T-helper 17 cell (primary cell): ENCODE measurements around the gene GABRG3. TPM values are rescaled to one million over a fixed set of nuclear protein-coding genes. Genes with fewer than 3 reads are reported as not detected.

Experiments used
- ATAC-seq: fragments of 150-1000 bp; cut with Tn5 transposase; 2 replicates; pipeline ENCODE4 v1.10.0; 2021; ENCODE audit warnings: mild to moderate bottlenecking, moderate library complexity
- DNase-seq, 3 donors: peaks; one replicate each; pipeline versions ENCODE4 v3.0.0 to v3.0.0-alpha.2; 2020 to 2021
- H3K9me3 ChIP-seq: one replicate; pipeline ENCODE4 v1.7.0; 2013; ENCODE audit warnings: low read length, mild to moderate bottlenecking; ENCODE audit not compliant: control insufficient read depth, poor library complexity, severe bottlenecking
- H3K27ac Mint-ChIP-seq: one replicate; pipeline ENCODE4 v1.8.0; 2022; ENCODE audit warnings: mild to moderate bottlenecking, moderate library complexity, mixed read lengths
- H3K27me3 Mint-ChIP-seq: one replicate; pipeline ENCODE4 v1.8.0; 2022; ENCODE audit warnings: mixed read lengths
- H3K36me3 Mint-ChIP-seq: one replicate; pipeline ENCODE4 v1.8.0; 2022; ENCODE audit warnings: low read depth, mixed read lengths
- H3K4me1 Mint-ChIP-seq: one replicate; pipeline ENCODE4 v1.8.0; 2022; ENCODE audit warnings: mild to moderate bottlenecking, mixed read lengths
- H3K4me3 Mint-ChIP-seq: one replicate; pipeline ENCODE4 v1.8.0; 2022; ENCODE audit warnings: mild to moderate bottlenecking, moderate library complexity, mixed read lengths
- total RNA-seq, 4 donors: library from RNA in 2 of 4; stranded (reverse) in 2 of 4; gene quantifications; one replicate each; pipeline ENCODE4 v1.2.3 and lab custom pipeline; 2022 to 2026

GABRG3 gene
- total RNA-seq, 2 donors from 2014 or later = not detected

DNA sequence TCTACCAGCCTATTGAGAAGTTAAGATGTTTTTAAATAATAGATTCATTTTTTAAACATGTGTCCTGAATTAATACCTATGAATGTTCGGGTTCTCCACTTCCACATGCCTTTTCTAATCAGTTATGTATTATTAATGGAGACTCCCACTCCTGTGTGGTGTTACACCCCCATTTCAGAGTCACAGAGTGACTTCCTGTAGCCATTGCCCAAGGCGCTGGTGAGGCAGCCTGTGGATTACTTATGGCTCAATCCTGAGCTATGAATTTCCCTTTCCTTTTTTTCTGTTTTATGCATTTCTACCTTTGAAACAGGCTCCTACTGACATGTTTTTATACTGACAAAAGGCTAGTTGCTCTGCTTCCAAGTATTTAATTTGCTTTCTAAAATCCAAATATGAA is 162.3 kb downstream of the GABRG3 start:
- H3K9me3 ChIP-seq = no peaks in the 10 kb centered on the region
- Mint-ChIP-seq H3K36me3 (no peaks in the 10 kb centered on the region), H3K4me3 (no peak overlapping the region), H3K27ac (no peak overlapping the region), H3K4me1 (no peaks in the 10 kb centered on the region), H3K27me3 (no peaks in the 10 kb centered on the region)
- ATAC-seq (no peak), DNase-seq (no peak)

DNA sequence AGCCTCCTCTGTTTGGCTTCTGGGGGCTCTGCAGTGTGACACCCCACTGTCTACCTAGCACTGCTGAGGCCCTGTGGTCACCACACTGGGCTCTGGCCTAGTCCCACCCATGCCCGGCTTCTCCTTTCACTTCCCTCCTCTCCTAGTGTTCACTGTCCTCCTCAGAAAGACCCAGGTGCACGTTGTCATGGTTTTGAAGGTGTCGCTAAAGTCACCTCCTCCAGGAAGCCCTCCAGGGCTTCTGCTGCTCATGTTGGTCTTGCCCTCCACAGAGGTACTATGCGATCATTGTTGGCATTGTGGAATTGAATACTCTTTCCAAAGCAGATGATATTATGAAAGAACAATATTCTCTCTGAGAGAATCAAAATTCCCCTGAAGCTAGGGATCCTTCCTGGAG is 163.5 kb downstream of the GABRG3 start:
- ATAC-seq (no peak), DNase-seq (no peak)
- H3K9me3 ChIP-seq = no peaks in the 10 kb centered on the region
- Mint-ChIP-seq H3K27ac (no peak overlapping the region), H3K36me3 (no peaks in the 10 kb centered on the region), H3K4me1 (no peaks in the 10 kb centered on the region), H3K4me3 (no peak overlapping the region), H3K27me3 (no peaks in the 10 kb centered on the region)

DNA sequence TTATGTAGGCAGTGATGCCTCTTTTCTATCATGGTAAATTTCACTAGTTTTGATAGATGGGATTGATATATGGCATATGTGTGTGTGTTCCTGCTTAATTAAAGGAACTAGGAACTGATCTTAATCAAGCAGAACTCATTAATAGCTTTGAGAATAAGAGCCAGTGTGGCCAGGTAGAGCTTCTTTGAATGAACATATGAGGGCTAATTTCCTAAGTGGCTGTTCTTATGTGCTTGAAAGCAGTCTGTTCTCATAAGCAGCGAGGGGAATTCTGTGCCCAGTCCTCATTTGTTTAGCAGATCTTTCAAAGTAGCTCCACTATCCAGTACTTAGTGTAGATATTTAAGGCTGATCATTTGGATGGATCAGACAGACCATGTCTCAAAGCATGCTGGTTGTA is 164.2 kb downstream of the GABRG3 start:
- ATAC-seq (no peak), DNase-seq (no peak)
- Mint-ChIP-seq H3K27me3 (no peaks in the 10 kb centered on the region), H3K4me1 (no peaks in the 10 kb centered on the region), H3K36me3 (no peaks in the 10 kb centered on the region), H3K4me3 (no peak overlapping the region), H3K27ac (no peak overlapping the region)
- H3K9me3 ChIP-seq = no peaks in the 10 kb centered on the region

DNA sequence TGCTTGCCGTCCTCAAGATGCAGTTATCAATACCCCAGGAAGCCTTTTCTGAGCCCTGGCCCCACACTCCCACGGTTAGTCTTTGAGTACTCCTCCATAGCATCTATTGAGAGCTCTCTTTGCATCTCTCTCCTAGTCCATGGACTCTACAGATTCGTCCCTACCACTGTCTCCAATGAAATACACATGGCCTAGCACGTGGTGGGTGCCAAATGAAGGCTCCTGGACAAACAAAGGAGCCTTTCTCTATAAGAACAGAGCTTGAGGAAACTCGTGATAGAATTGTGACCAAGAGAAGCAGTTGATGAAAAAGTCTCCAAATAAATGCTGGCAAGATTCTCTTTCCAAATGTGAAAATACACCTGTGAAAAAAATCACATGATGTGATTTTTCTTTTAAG is 166.1 kb downstream of the GABRG3 start:
- Mint-ChIP-seq H3K27ac (no peak overlapping the region), H3K36me3 (no peaks in the 10 kb centered on the region), H3K27me3 (no peaks in the 10 kb centered on the region), H3K4me1 (no peaks in the 10 kb centered on the region), H3K4me3 (no peak overlapping the region)
- DNase-seq (no peak), ATAC-seq (no peak)
- no peaks in the 10 kb centered on the region for H3K9me3 ChIP-seq

DNA sequence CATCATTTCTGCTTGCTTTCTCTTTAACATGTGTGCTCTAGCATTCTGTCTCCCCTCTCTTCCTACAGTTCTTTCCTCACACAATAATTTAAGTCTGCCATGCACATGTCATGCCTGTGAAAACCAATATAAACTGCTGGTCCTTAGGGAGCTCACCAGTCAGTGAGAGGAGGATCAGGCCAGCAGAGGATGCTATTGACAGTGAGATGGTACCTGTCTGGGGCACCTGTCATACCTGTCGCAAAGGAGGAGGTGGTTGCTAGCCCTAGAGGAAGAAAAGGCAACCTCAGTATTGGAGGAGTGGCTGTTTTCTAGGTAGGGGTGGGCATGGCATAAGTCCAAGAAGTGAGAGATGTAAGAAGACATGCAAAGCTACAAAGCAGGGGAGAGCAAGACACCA is 194.6 kb downstream of the GABRG3 start:
- no peak for ATAC-seq
- no peaks in the 10 kb centered on the region for H3K4me1 Mint-ChIP-seq
- DNase-seq = no peak
- H3K27me3 Mint-ChIP-seq = no peaks in the 10 kb centered on the region
- no peaks in the 10 kb centered on the region for H3K36me3 Mint-ChIP-seq
- H3K9me3 ChIP-seq = no peaks in the 10 kb centered on the region
- no peak overlapping the region for H3K4me3 Mint-ChIP-seq
- H3K27ac Mint-ChIP-seq = no peak overlapping the region

DNA sequence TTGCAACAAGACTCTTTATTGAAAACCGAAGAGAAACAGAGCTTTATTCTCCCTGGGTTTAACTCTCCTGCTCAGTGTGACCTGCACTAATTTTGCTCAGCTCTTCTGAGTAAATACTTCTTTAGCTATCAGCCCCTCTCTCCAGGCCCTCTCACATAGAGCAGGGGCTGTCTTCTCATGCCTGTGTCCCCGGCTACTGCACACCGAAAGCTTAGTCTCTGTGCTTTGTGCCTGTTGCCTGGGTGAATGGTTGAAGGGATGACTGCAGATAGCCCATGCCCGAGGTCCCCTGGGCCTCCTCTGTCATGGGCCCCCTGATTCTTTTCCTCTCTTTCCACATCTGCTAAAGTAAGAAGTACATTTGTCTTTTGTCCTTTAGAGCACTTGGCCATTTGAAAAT is 195.9 kb downstream of the GABRG3 start:
- Mint-ChIP-seq H3K4me1 (no peaks in the 10 kb centered on the region), H3K27me3 (no peaks in the 10 kb centered on the region), H3K36me3 (no peaks in the 10 kb centered on the region), H3K27ac (no peak overlapping the region), H3K4me3 (no peak overlapping the region)
- H3K9me3 ChIP-seq = no peaks in the 10 kb centered on the region
- DNase-seq (no peak), ATAC-seq (no peak)

DNA sequence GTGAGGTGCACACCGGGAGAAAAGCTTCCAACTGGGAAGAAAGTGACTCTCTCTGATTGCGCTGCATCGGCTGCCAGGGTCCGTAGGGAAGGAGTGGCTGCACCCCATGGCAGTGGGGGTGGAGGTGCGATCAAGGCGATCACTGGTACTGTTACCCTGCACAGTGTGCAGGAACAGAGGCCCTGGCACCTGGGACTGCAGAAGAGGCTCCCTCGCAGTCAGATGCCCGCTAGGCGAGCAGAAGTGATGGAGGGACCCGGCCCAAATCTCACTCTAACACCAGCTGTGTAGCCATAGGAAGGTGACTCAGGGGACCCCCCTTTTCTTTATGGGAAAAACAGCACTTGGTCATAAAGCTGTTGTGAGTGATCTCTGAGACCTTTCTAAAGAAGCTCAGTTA is 196.8 kb downstream of the GABRG3 start:
- Mint-ChIP-seq H3K27me3 (no peaks in the 10 kb centered on the region), H3K4me1 (no peaks in the 10 kb centered on the region), H3K36me3 (no peaks in the 10 kb centered on the region), H3K4me3 (no peak overlapping the region), H3K27ac (no peak overlapping the region)
- ATAC-seq (no peak), DNase-seq (no peak)
- H3K9me3 ChIP-seq = no peaks in the 10 kb centered on the region

DNA sequence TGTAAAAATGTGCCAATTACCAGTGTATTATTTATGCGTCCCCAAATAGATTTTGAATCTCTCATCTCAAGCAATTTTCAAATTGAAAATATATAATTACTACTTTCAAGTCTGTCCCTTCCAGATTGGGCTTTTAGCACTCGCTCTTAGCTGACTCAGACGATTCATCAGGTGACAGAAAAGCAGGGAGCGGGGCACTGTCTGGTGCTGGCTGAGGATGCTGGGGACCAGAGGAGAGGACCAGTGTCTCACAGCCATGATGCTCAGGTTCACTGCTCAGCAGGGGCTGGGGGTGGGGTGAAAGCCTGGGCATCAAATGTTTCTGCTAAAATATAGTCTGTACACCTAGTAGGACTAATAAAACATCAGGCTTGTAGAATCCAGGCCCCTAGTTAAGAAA is 199.9 kb downstream of the GABRG3 start:
- no peak for DNase-seq
- Mint-ChIP-seq H3K27ac (no peak overlapping the region), H3K36me3 (no peaks in the 10 kb centered on the region), H3K4me1 (no peaks in the 10 kb centered on the region), H3K27me3 (no peaks in the 10 kb centered on the region), H3K4me3 (no peak overlapping the region)
- H3K9me3 ChIP-seq = no peaks in the 10 kb centered on the region
- no peak for ATAC-seq

DNA sequence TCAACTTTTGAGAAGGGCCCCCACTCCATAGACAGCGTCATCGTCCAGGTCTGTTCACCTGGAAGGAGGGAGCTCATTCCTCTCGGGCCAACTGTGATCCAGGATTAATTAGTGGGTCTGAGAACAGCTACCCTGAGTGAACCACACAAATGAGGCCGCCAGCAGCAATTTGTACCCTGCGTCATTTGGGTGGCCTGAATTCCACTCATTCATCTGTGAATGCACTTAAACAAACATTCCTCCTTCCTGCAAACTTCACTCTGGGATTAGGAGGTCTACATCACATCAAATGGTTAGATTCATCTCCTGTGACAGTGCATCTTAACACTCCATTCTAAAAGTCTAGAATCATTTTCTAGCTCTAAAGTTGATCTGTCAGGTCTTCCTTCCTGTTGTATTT is 201.8 kb downstream of the GABRG3 start:
- Mint-ChIP-seq H3K27ac (no peak overlapping the region), H3K36me3 (no peaks in the 10 kb centered on the region), H3K4me3 (no peak overlapping the region), H3K4me1 (no peaks in the 10 kb centered on the region), H3K27me3 (no peaks in the 10 kb centered on the region)
- H3K9me3 ChIP-seq = no peaks in the 10 kb centered on the region
- DNase-seq (no peak), ATAC-seq (no peak)

DNA sequence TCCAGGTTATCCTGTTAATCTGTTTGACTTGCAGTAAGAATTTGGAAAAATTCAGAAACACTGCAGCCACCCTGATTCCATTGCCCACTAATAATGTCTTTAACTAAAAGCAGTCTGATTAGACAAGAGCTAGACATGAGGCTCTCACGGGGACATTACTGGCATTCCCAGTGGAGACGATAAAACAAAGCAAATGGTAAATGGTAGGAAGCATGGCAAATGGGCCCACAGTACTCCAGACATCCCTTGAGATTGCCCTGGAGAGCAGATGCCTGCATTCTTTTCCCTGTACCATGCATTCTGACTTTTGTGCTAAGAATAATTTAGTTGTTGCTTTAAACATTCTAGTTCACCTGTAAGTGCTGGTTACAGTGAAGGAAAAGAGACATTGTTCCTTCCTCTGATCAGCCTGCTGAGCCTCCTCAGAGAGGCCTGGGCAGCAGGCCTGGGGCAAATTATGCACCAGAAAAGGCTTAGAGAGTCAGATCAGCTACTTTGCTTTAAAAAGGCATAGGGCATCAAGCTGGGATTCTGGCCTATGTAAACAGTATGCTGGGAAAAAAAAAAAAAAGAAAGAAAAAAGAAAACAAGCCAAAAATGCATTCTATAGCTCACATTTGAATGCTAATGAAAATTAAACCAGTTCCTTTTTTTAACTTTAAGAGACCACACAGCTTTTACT is 204.6 kb downstream of the GABRG3 start:
- no peaks in the 10 kb centered on the region for H3K27me3 Mint-ChIP-seq

DNA sequence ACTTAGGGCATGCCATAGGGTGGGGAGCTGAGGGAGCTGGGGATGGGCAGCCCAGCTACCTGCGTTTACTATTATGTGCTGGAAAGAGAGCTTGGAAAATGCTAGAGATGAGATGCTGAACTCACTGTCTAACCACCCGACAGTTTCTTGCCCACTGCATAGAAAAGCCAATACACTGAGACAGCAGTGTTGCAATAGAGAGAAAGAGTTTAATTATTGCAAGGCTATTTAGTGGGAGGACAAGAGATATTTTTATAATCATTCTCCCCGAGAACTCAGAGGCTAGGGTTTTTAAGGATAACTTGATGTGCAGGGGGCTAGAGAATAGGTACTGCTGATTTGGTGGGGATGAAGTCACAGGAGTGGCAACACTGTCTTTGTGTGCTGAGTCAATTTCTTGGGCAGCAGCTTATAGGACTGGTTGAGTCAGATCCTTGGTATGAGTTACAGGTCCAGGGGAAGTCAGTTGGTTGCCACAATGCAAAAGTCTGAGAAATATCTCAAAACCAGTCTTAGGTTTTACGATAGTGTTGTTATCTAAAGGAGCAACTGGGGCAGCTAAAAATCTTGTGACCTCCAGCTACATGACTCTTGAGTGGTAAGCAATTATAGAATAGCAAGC is 205.9 kb downstream of the GABRG3 start:
- H3K27ac Mint-ChIP-seq = no peak overlapping the region
- no peak overlapping the region for H3K4me3 Mint-ChIP-seq
- no peak for DNase-seq
- ATAC-seq = no peak
- no peaks in the 10 kb centered on the region for H3K27me3 Mint-ChIP-seq
- H3K36me3 Mint-ChIP-seq = no peaks in the 10 kb centered on the region
- no peaks in the 10 kb centered on the region for H3K4me1 Mint-ChIP-seq
- H3K9me3 ChIP-seq = no peaks in the 10 kb centered on the region

More for the DNA sequence above, 204.6 kb downstream of the GABRG3 start:
- DNase-seq (no peak), ATAC-seq (no peak)
- no peak overlapping the region for H3K27ac Mint-ChIP-seq
- H3K4me1 Mint-ChIP-seq = no peaks in the 10 kb centered on the region
- H3K9me3 ChIP-seq = no peaks in the 10 kb centered on the region
- no peak overlapping the region for H3K4me3 Mint-ChIP-seq
- H3K36me3 Mint-ChIP-seq = no peaks in the 10 kb centered on the region

DNA sequence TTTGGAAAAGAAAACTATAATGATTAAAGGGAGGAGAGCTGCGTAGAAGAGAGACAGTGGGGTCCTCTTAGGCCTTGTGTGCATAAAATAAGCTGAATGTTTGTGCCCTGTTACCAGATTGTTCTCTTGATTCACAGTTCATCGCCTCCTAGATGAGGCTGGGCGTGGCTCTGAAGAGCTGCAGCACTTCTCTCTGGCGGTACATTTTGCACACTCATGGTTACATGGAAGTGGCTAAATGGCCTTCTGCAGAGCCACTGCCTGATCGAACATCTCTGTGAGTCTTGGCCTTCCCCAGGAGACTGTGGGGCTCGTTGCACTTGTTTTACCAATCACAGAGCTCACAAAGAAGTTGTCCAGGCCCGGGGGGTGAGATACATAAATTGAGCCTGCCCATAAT is 208.8 kb downstream of the GABRG3 start:
- H3K27me3 Mint-ChIP-seq = no peaks in the 10 kb centered on the region
- no peak overlapping the region for H3K27ac Mint-ChIP-seq
- no peak for ATAC-seq
- DNase-seq = no peak
- H3K4me3 Mint-ChIP-seq = no peak overlapping the region
- H3K4me1 Mint-ChIP-seq = no peaks in the 10 kb centered on the region
- H3K36me3 Mint-ChIP-seq = no peaks in the 10 kb centered on the region
- H3K9me3 ChIP-seq = no peaks in the 10 kb centered on the region

DNA sequence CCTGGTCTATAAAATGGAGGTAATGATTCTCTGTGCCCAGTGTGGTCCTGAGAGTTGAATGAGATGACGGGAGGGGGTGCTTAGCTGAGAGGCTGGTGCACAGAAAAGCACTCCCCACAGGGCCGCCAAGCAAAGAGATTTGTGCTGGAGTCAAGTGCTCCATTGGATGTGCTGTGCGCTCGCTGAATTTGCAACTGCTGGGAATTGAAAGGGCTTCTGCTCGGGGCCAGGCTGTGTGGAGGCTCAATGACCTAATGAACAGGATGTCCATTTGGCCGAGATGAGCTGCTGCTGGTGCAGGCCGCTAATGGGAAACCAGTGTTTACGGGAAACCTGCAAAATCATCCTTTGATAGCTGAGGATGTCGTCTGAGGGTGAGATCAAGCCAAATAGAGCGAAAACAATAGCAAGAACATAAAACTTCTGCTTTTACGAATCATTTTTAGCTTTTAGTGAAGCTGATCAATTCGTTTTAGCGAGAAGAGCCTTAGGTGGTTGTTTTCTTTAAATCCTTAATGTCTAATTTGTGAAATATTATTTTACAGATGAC is 211.7 kb downstream of the GABRG3 start:
- no peaks in the 10 kb centered on the region for H3K27me3 Mint-ChIP-seq
- no peak for ATAC-seq
- no peaks in the 10 kb centered on the region for H3K36me3 Mint-ChIP-seq

DNA sequence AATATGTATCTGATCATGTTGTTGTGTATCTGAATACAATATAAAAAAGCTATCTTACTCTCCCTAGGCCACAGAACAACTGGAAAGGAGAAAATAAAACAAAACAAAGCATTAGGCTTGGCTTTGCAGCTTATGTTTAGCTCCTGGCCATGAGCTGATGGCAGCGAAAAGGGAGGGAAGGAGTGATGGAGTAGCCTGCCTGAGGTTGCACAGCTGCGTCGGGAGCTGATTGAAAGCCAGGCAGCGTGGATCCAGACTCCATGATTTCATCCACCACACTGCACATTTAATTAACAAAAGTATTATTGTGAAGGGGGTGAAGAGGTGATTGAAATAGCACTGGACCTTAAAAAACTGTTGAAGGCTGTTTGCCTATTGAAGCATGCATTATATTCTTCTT is 212.2 kb downstream of the GABRG3 start:
- DNase-seq = no peak

More for the DNA sequence above, 211.7 kb downstream of the GABRG3 start:
- H3K9me3 ChIP-seq = no peaks in the 10 kb centered on the region
- Mint-ChIP-seq H3K27ac (no peak overlapping the region), H3K4me1 (no peaks in the 10 kb centered on the region), H3K4me3 (no peak overlapping the region)
- no peak for DNase-seq

More for the DNA sequence above, 212.2 kb downstream of the GABRG3 start:
- no peaks in the 10 kb centered on the region for H3K9me3 ChIP-seq
- Mint-ChIP-seq H3K4me3 (no peak overlapping the region), H3K36me3 (no peaks in the 10 kb centered on the region), H3K27me3 (no peaks in the 10 kb centered on the region), H3K4me1 (no peaks in the 10 kb centered on the region), H3K27ac (no peak overlapping the region)
- ATAC-seq = no peak
